Stimulated activated naive CD4-positive, alpha-beta T cell (primary cell): ENCODE measurements around the gene TOR1B.

Source experiments
- DNase-seq, 6 experiments: peaks; one replicate each; lab custom pipeline; 2025; lab: John Stamatoyannopoulos, UW

TOR1B gene

GRCh38 chr9:129841071-129841470 lies 38.1 kb downstream of the TOR1B start:
- DNase-seq: no peak

DNA sequence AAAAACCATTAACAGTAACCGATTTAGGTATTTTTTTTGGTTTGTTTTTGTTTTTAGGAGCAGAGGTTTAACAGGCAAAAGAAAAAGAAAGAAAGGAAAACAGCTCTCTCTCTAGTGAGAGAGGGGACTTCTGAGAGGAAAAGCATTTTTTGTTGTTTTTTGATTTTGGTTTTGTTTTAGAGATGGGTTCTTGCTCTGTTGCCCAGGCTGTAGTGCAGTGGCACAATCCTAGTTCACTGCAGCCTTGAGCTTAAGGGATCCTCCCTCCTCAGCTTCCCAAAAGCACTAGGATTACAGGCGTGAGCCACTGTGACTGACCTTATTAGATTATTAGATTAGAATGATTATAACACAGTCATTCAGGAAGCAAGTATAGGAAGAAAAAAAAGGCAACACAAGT lies 42.4 kb downstream of the TOR1B start:
- no peak for DNase-seq

- DNase-seq: no peak
These were observed 45.9 kb downstream of the TOR1B start for GRCh38 chr9:129848712-129849441.

DNA sequence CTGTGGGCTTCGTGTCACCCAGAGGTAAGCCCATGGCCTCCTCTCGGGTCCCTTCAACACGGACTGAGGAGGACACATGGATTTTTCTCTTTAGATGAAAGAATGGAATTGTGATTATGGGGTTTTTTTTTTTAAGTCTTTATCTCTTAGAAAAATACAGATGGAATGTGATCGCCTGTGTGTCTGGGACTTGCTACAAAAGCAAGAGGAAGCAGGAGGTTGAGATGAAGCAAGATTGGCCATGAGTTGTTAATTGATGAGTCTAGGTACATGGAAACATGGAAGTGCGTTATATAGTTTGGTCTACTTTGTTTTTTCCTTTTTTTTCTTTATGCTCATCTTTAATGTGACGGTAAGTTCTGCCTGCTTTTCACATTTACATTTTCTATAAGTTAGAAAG lies 46.9 kb downstream of the TOR1B start:
- no peak for DNase-seq

DNA sequence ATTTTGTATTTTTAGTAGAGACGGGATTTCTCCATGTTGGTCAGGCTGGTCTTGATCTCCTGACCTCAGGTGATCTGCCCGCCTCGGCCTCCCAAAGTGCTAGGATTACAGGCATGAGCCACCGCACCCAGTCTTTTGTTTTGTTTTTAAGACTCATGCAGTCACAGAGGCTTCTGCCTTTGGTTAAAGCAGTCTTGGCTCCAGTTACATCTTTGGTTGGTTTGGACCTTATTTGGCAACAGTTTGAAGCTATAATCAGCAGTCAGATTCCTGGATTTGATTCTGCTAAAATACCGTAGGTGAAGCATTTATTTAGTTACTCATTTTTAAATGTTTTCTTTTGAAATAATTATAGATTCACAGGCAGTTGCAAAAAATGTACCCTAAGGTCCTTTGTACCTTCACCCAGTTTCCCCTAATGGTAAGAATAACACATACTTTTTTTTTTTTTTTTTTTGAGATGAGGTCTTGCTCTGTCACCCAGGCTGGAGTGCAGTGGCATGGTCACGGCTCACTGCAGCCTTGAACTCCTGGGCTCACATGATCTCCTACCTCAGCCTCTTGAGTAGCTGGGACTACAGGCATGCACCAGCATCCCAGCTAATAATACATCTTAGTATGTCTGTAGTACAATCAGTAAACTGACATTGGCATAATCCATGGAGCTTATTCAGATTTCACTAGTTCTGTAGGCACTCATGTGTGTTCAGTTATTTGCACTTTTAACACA lies 48.0 kb downstream of the TOR1B start:
- no peak for DNase-seq

DNA sequence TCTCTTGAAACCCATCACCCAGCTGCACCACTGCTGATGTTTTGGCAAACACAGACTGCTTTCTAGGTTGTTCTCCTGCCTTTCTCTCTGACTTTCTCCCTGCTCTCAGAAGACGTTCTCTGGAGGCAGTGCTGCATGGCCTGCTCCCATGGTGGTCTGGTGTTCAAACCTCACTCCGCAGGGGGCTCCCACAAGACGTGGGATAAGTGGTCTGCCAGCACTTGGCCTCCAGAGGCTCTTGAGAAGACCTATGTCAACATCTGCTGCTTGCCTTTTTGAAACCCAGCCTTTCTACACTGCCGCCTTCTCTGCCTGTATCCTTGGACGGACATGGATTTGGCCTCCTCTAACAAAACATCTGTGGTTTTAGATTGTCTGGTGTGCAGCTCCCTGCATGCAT lies 48.8 kb downstream of the TOR1B start:
- DNase-seq: no peak

- DNase-seq: no peak
These were observed 49.6 kb downstream of the TOR1B start for GRCh38 chr9:129852579-129852978.

DNA sequence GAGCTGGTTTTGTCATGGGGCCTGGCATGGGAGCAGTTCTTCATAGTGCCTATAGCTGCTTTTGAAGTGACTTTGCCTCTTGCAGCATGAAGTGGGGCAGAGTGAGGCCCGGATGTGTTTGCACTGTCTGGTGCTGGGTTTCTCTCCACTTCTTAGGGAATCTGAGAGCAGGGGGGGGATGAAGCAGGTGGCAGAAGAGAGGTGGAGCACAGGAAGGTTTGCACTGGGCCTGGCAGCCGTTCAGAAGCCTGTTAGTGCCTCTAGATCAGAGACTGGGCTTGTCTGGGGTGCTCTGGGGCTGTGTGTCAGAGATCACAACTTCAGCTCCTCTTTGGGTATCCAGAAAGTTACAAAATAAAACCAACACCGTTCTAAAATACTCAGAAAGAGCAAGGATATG lies 50.6 kb downstream of the TOR1B start:
- peak in 1 of 6 experiments; percentile 2 for DNase-seq

- peak in 2 of 6 experiments; percentile 27 to 35 for DNase-seq
These were observed 51.7 kb downstream of the TOR1B start for GRCh38 chr9:129854588-129855110.

- no peak for DNase-seq
These were observed 54.2 kb downstream of the TOR1B start for GRCh38 chr9:129857207-129857606.

- DNase-seq: no peak
These were observed 55.4 kb downstream of the TOR1B start for GRCh38 chr9:129858167-129858962.
